ENCODE measurements around the gene TMC1. TPM values are rescaled to one million over a fixed set of nuclear protein-coding genes. Genes with fewer than 3 reads are reported as not detected.

Gene TMC1
- polyA plus RNA-seq, 3 donors, result 0.55 to 0.94 (median 0.71) TPM

GRCh38 chr9:72600671-72601070 is 79.3 kb downstream of the TMC1 start:
- DNase-seq (ENCODE audit: low read depth in 3 of 3, low spot score in 2 of 3), result no peak

GRCh38 chr9:72601615-72602014 is 80.2 kb downstream of the TMC1 start:
- DNase-seq (ENCODE audit: low read depth in 3 of 3, low spot score in 2 of 3), result no peak

- DNase-seq (ENCODE audit: low read depth in 3 of 3, low spot score in 2 of 3), result no peak
Observed at GRCh38 chr9:72612449-72612848, 91.0 kb downstream of the TMC1 start.

GRCh38 chr9:72614067-72614466 is 92.7 kb downstream of the TMC1 start:
- DNase-seq (ENCODE audit: low read depth in 3 of 3, low spot score in 2 of 3), result no peak

GRCh38 chr9:72615931-72616330 is 94.5 kb downstream of the TMC1 start:
- DNase-seq (ENCODE audit: low read depth in 3 of 3, low spot score in 2 of 3), result no peak

- DNase-seq (ENCODE audit: low read depth in 3 of 3, low spot score in 2 of 3), result no peak
Observed at GRCh38 chr9:72618811-72619210, 97.4 kb downstream of the TMC1 start.

- no peak for DNase-seq (ENCODE audit: low read depth in 3 of 3, low spot score in 2 of 3)
Observed at GRCh38 chr9:72622186-72622585, 100.8 kb downstream of the TMC1 start.

GRCh38 chr9:72623156-72623555 is 101.7 kb downstream of the TMC1 start:
- no peak for DNase-seq (ENCODE audit: low read depth in 3 of 3, low spot score in 2 of 3)

GRCh38 chr9:72627147-72627546 is 105.7 kb downstream of the TMC1 start:
- no peak for DNase-seq (ENCODE audit: low read depth in 3 of 3, low spot score in 2 of 3)

- no peak for DNase-seq (ENCODE audit: low read depth in 3 of 3, low spot score in 2 of 3)
Observed at GRCh38 chr9:72627956-72628540, 106.6 kb downstream of the TMC1 start.

- DNase-seq (ENCODE audit: low read depth in 3 of 3, low spot score in 2 of 3), result no peak
Observed at GRCh38 chr9:72633966-72634365, 112.6 kb downstream of the TMC1 start.

GRCh38 chr9:72635197-72635596 is 113.8 kb downstream of the TMC1 start:
- DNase-seq (ENCODE audit: low read depth in 3 of 3, low spot score in 2 of 3), result no peak

- no peak for DNase-seq (ENCODE audit: low read depth in 3 of 3, low spot score in 2 of 3)
Observed at GRCh38 chr9:72636621-72637020, 115.2 kb downstream of the TMC1 start.

- DNase-seq (ENCODE audit: low read depth in 3 of 3, low spot score in 2 of 3), result no peak
Observed at GRCh38 chr9:72643651-72644050, 122.2 kb downstream of the TMC1 start.

GRCh38 chr9:72646061-72646460 is 124.7 kb downstream of the TMC1 start:
- DNase-seq (ENCODE audit: low read depth in 3 of 3, low spot score in 2 of 3), result no peak

GRCh38 chr9:72648324-72649126 is 127.1 kb downstream of the TMC1 start:
- no peak for DNase-seq (ENCODE audit: low read depth in 3 of 3, low spot score in 2 of 3)

GRCh38 chr9:72649127-72649442 is 127.7 kb downstream of the TMC1 start:
- DNase-seq (ENCODE audit: low read depth in 3 of 3, low spot score in 2 of 3), result no peak

- no peak for DNase-seq (ENCODE audit: low read depth in 3 of 3, low spot score in 2 of 3)
Observed at GRCh38 chr9:72650206-72650605, 128.8 kb downstream of the TMC1 start.

GRCh38 chr9:72656021-72656420 is 134.6 kb downstream of the TMC1 start:
- no peak for DNase-seq (ENCODE audit: low read depth in 3 of 3, low spot score in 2 of 3)

- DNase-seq (ENCODE audit: low read depth in 3 of 3, low spot score in 2 of 3), result no peak
Observed at GRCh38 chr9:72657023-72657422, 135.6 kb downstream of the TMC1 start.

GRCh38 chr9:72658703-72659102 is 137.3 kb downstream of the TMC1 start:
- no peak for DNase-seq (ENCODE audit: low read depth in 3 of 3, low spot score in 2 of 3)

GRCh38 chr9:72661401-72662135 is 140.2 kb downstream of the TMC1 start:
- no peak for DNase-seq (ENCODE audit: low read depth in 3 of 3, low spot score in 2 of 3)
